ENCODE results near the gene SV2C.

Gene SV2C

DNA sequence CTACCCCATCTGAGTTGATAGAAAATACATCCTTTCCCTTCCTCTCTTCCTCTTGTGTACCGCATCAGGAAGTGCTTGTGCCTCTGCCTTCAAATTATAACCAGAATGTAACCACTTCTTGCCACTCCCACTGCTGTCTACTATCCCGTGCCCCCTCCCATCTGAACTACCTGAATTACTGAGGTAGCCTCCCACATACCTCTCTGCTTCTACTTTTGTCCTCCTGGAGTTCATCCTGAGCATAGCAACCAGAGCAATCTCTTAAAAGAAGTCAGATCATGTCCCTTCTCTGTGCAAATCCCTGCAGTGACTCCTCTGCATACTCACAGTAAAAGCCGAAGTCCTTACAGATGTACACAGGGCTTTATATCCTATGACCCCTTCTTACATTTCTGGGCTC is 23.0 kb downstream of the SV2C start:
- no peak for DNase-seq

DNA sequence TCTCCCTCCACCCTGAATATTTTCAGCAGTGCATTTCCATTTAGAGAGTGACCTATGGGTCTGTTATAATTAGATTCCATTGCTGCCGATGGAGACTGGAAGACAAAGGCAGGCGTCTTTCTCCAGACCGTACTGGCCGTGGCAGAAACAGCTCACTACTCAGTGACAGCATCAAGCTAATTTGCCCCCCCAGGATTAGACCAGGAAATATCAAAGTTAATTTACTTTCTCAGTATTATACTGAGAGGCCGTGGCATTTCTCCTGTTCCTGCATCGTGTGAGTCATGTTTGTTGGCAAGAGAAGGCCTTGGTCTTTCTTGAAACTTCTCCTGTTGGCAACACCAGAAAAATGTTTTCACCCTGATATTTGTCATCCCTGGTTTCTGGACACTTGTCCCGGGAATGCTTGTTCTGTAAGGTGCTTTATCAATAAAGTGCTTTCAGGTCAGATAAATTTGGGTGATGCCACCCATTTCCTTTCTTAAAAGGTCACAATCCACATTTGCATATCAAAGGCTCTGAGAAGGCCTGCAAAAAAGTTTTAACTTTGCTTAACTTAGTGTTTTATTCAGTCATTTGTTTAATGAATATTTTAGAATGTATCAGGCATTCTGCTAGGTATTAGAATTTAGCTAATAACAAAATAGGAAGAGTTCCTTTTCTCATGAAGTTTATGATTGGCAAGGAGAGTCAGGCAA is 28.4 kb downstream of the SV2C start:
- no peak for DNase-seq

DNA sequence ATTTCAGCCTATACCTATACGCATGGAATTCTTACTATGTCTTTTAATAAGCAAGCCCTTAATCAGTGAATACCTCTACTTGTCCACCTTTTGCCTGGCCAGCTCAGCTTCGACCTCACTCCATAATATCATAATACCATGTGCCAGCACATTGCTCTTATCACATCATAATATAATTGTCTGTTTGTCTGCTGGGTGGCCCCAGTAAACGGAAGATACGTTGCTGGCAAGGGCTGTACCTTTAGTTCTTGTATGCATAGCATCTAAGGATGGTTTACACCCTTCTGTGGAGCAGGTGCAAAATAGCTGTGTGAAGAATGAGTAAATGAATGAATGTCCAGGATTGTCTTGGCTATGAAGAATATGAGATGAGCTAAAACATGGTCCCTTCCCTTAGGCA is 29.9 kb downstream of the SV2C start:
- no peak for DNase-seq

DNA sequence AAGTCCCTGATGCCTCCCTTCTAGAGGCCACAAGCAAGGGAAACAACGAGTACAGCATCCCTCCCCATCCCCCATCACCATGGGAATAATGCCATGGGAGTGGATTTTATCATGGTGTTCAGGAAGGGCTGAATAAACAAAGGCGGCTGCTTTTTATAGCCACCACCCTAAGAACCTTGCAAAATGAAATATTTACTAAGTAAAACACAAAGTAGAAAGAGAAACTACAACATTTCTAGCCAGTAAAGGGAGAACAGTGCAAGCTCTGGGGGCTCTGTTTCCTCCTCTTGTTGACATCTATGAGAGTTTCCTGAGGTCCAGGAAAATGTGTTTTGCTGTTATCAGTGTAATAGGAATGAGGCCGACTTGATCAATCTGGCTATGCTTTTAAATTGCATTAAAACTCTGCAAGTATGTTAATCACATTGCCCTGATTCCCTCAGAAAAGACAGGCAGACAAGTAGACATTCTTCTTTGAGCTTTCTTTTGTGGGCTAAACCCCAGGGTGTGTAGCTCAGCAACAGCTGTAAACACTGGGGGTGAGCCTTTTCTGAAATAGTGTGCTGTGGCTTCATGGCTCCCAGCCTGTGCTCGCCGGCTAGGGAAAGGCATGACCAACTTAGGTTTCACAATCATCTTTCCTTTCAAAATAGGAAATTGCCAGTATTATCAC is 31.1 kb downstream of the SV2C start:
- no peak for DNase-seq

DNA sequence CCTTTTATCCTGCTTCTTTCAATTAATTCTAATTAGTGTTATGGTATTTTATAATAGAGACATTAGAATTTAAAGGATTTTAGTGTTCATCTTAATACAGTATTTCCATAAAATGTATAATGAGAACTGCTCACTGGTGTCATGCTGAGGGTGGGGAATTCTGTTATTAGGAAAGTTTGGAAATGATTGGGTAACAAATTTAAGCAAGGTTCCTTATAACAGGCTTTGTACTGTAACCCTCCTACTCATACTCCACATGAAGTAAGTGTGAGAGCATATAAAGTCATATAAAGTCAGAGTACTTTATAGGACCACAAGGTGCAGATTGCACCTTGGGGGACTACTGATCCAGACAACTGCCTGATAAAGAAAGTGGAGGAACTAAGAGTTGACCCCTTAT is 42.2 kb downstream of the SV2C start:
- DNase-seq: no peak

DNA sequence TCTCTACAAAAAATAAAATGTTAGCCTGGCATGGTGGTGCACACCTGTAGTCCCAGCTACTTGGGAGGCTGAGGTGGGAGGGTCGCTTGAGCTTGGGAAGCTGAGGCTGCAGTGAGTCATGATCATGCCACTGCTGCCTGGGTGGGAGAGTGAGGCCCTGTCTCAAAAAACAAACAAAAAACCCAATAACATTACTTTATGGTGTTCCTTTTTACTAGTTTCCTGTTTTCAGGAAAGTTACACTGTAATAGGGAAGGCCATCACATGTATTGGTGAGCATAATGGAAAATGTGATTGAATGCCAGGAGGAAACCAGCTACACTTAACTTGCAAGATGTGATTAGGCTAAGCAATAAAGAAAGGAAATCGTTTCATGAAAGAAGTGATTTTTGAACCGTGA is 42.7 kb downstream of the SV2C start:
- no peak for DNase-seq

DNA sequence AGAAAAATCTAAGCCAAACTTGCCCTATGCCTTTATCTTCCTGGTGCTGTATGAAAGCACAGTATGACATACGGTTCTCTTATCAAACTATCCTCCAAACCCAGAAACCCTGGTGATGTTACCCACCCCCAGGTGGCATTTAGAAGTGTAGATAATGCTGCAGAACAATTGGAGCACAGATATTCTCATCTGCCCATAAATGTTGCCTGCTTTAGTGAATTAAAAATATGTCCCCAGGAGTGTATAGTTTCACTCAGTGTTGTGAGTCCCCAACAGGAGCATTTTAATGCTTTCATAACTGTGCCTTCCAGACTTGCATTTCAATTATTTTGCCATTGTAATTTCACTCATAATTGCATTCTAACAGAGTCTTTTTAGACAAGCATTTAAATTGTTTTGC is 50.8 kb downstream of the SV2C start:
- no peak for DNase-seq

DNA sequence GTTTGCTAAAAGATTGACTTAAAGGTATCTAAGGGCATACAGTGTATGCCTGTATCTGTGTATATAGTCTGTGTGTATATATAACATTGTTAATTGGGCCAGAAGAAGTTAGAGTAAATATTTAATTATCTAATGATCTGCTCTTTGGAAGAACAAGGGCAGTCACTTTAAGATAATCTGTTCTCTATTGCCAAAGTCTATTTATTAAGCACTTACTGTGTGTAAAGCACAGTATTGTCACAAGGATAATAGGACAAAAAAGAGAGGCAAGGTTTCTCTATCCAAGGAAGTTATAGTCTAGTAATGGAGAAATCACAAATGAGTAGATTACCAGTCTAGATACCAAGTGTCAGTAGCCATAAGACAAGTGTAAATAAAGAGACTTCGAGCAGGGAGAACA is 51.5 kb downstream of the SV2C start:
- no peak for DNase-seq

DNA sequence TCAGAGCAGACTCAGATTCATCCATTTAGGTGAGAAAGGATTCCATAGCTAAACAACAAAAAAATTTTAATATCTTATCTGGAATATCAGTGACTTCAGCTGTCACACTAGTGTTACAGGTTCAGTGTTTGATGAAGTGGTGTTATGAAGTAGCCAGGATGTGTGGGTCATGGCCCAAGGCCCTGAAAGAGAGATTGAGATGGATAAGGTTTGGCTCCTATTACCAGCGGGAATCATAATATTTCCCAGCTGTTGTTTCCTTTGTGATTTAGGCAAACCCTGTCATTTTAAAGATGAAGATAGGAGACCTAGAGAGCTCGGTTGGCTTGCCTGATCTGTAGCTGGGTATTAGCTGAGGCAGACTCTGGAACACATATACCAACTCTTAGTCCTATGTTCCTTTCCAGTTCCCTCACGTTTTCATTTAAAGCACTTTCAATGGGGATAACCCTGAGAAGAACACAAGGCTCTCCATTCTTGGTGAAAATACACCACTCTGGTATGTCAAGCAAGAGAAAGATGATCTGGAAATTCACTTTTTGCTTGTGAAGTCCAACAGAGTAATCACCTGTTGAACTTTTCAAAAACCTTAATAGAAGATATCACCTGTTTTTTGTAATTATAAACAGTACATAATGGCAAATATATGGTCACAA is 54.8 kb downstream of the SV2C start:
- no peak for DNase-seq

DNA sequence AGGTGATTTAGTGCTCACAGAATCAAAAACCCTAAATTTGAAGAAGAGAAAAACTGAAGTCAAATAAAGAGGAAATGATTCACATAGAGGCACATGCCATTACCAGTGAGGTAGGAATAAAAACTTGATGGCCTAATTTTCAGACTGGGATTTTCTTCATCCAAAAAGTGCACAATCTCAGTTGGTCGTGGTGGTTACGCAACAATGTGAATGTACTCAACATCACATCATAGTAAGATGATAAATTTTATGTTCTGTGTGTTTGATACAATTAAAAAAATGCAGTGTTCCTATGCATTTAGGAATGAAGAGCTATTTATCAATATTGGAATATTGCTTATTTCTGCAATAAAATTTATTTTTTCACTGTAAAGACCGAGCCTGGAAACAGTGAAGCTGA is 60.7 kb downstream of the SV2C start:
- no peak for DNase-seq

DNA sequence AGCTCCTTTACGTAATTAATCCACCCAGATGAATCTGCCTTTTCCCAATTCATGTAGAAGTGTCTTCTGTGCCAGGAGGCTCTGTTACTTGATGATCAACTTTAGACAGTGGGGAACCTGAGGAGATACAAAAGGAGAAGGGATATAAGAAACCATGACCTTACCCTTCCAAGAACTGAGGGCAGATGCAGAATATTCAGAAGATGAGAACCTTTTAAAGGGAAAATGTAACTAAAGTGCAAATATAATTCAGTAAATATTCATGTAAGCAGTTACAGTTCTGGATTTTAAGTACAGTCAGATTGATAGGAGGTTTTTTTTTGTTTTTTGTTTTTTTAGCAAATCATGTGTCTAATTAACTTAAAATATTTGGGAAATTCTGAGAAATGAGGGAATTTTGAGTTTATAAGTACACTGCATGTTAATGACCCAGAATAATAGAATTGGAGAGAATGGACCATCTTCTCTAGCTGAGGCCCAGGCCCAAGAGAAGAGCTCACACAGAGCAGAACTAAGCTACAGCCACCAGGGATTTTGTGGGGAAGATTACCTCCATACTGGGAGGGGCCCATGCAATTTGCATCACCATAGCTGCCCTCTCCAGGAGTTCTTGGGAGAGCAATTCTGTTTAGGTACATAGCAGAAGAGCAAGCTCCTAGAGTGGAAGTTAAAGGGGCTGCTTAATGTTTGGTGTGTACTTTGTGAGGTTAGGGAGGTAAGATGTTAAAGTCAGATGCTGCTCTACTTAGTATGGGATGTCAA is 61.5 kb downstream of the SV2C start:
- DNase-seq: no peak

DNA sequence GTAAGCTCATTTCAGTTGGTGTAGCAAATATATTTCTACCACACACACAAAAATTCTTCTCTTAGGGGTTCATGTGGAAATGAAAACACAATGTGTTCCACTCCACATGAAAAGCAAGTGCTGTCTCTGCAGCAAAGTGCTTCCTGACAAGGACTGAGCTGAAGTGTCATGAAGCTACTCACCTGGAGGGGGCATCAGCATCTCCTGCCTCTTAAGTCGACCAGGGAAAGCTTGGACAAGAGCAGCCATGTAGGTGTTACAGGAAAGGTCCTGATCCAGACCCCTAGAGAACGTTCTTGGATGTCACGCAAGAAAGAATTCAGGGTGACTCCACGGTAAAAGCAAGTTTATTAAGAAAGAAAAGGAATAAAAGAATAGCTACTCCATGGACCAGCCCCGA is 62.8 kb downstream of the SV2C start:
- DNase-seq: no peak

DNA sequence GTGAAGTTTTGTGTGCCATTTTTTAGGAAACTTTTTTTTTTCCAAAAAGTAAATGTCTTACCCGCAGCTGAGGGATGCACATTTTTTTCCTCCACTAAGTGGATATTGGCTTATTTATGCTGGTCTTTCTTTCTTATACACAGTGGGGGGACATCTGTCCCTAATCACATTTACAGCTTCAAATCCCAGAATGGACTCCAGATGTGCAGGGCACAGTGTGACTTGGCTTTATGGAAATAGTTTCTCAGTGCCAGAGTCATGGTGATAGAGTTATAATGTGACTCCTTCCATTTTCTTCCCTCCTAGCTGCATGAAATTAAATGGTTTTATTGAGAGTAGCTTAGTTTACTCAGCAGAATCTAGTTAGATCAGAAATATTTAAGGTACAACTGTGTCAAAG is 66.5 kb downstream of the SV2C start:
- DNase-seq: no peak

DNA sequence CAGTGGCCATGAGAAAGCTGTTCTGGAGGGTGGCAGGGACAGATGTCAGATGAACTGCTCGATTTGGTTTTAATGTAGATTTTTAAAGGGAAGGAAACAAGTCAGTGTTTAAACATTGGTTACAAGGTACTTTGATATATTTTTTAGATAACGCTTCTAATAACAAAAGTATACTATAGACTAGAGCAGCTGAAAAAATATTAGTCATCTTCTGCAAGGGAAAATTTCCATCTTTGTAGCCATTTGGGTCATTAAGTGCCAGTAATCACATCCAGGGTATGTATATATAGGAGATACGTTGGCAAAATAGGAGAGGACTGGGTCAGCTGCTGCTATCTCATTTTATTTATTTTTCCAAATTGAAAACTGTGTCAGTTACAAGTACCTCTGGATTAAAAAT is 69.0 kb downstream of the SV2C start:
- no peak for DNase-seq

DNA sequence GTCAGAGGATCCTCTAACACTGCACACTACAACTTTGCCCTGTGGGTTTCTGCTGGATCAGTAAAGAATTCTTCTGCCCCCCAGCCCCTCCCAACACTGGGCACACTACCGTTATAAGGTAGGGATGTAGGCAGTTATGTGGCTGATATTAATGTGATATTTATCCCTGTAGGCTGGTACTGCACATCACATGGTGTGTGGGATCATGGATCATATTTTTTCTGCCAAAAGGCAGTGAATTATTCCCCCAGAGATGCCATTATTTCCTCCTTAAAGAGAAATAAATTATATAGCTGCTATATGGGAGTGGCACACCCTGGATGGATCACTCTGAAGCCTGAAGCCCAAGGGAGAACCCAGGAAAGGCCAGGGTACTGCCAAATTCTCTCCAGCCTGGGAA is 69.5 kb downstream of the SV2C start:
- no peak for DNase-seq

DNA sequence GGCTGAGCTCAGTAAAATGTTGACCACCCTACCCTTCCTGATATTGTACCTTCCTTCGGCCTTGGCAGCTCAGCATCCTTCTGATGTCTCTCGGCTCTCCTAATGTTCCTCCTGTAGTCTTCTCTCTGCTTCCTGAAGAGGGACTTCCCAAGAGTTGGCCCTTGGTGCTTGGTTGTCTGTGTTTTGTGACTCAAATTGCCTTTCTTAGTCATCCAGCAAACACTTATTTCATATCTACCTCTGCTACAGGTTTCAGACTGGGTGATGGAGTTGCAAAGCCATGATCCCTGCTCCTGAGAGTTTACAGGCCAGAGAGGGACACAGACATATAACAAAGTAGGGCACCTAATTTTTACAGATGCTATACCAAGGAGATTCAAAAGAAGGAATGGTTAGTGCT is 70.1 kb downstream of the SV2C start:
- no peak for DNase-seq

DNA sequence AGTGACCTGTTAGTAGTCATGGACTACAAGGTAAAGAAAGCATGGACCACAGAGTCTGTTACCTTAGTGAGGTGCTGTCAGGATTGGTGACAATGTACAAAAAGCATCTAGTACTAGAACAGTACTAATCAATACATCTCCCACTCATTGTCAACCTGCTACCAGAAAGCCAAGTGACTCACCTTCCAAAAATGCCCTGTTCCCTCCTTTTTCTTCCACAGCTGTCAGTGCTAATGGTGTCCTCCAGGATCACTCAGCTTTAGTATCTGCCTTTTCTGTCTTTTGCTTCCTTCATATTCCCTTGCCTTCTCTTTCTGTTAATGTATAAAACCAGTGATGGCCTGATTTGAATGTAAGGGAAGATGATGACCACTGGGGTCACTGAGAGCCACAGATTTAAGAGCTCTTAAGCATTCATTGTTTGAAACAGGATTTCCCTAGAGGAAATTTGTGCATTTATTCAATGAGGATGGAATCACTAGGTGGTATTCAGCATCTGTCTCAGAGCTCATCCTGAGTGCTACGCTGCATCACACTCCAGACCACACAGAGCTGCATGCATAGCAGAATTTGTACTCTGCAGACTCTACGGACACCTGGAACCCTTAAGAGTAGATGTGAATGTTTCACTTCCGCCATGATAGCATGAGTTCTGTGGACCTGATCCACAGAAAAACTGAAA is 71.0 kb downstream of the SV2C start:
- DNase-seq: no peak

DNA sequence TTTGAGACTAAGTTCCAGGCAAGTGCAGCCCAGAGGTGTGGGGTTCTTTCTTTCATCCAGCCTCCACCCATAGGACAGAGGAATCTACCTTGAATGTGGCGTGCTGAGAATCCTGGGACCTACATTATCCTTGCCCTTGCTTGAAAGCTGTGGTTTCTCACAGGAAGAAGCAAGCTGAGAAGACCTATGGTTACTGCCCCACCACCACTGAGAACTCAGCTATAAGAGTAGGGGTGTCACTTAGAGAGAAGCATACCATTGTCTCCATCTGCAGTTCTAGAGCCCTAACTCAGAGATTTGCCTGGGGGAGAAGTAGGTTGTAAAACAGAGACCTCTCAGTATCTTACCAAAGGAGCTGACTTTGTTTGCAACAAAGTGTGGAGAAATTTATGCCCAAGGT is 72.4 kb downstream of the SV2C start:
- no peak for DNase-seq

DNA sequence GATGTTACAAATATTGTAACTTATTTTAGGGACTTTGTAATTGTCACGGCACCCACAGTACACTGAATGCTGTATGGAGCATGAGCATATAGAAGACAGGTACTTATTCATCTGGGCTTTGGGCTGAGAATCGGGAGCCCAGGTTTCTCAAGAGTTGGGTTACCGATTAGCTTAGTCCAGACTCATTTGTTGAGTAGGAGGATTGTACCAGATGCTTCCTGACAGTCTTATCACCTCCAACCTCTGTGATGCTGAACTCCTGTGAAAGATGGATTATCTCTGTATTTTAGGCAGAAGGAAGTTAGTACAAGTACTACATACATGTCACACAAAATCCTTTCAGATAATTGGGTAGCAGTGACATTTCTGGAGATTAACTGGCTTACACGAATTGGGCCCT is 79.2 kb downstream of the SV2C start:
- no peak for DNase-seq

DNA sequence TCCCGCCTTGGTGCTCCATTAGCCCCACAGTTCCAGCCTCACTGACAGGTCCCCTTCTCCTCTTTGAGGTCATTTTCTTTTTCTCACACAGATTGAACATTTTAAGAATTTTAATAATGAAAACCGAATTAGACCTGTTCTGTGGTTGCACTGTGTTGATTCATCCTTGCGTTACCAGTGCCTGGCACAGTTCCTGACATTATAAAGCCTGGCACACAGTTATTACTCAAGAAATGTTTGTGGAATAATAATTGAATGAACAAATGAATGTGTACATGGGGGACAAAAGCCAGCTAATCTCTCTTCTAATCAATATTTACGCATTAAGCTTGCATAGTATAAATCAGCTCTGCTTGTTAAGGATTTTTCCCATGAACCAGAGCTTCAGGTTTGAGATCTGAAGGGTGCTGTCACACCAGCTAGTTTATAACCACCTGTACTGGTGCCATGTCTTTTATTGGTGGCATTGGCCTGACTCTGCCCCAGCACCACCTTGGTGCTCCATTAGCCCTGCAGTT is 80.0 kb downstream of the SV2C start:
- no peak for DNase-seq

DNA sequence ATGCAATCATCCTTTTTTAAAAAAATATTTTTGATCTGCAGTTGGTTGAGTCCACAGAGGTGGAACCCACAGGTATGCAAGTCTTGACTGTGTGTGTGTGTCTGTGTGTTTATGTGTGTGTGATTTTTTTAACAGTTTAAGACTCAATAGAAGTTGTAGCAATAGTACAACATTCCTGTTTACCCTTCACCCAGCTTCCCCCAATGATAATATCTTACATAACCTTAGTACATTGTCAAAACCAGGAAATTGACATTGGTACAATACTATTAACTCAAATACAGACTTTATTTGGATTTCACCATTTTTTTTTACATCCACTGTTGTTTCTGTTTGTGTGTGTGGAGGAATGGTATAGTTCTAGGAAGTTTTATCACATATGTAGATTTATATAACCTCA is 81.8 kb downstream of the SV2C start:
- no peak for DNase-seq

DNA sequence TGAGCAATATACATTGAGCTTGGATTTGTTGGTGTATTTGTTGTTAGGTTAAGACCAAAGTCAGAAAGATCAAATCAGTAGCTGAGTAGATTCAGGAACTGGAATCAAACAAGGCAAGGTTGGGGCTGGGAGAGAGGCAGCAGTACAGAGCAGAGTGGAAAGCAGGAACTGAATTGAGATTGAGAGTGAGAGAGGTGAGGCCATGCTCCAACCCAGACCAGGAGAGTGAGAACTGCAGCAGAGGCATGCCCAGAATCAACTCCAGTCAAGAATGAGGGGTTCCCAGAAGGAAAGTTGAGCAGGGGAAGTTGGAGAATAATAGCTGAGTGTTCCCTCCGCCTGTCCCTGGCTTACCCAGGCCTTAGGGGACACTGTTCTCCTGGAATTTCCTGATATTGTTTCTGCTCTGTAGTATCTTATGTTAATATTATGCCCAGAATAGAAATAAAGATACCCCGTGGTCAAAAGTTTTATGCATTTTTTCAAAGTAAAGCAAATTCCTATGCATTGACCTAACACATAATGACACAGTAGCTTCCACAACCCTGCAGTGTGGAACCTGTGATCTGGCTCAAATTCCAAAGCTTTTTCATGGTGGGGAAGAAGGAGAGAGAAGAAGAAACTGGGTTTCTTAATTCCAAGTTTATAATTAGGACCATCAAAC is 82.7 kb downstream of the SV2C start:
- DNase-seq: no peak

All from NCI-H1417 treated with DMSO at 0.1 percent for 48 hours (cell line).